HEK293T (cell line): ENCODE data around the gene AIF1L.

Source experiments
- BHLHE40 ChIP-seq: fragments of 450-650 bp; IDR thresholded peaks from 2 replicates; pipeline ENCODE4 v1.6.1; 2016; ENCODE audit warnings: mild to moderate bottlenecking, moderate library complexity, borderline replicate concordance
- CTBP1 ChIP-seq: fragments of 450-650 bp; IDR thresholded peaks from 2 replicates; pipeline ENCODE4 v1.6.1; 2016; ENCODE audit warnings: borderline replicate concordance
- ELF4 ChIP-seq: fragments of 450-650 bp; IDR thresholded peaks from 2 replicates; pipeline ENCODE4 v1.6.1; 2017; ENCODE audit warnings: antibody characterized with exemption
- FOXA1 ChIP-seq: fragments of 450-650 bp; IDR thresholded peaks from 2 replicates; pipeline ENCODE4 v1.6.1; 2016; ENCODE audit warnings: mild to moderate bottlenecking
- FOXM1 ChIP-seq: fragments of 450-650 bp; IDR thresholded peaks from 2 replicates; pipeline ENCODE4 v1.6.1; 2017; ENCODE audit warnings: mild to moderate bottlenecking, borderline replicate concordance
- HDGF ChIP-seq: fragments of 450-650 bp; IDR thresholded peaks from 2 replicates; pipeline ENCODE4 v1.6.1; 2017; ENCODE audit warnings: antibody characterized with exemption, borderline replicate concordance
- LEF1 ChIP-seq: fragments of 450-650 bp; IDR thresholded peaks from 2 replicates; pipeline ENCODE4 v1.6.1; 2017; ENCODE audit warnings: mild to moderate bottlenecking, borderline replicate concordance
- NFRKB ChIP-seq: fragments of 450-650 bp; IDR thresholded peaks from 2 replicates; pipeline ENCODE4 v1.6.1; 2016; ENCODE audit warnings: mild to moderate bottlenecking, moderate library complexity
- SP1 ChIP-seq: fragments of 450-650 bp; IDR thresholded peaks from 2 replicates; pipeline ENCODE4 v1.6.1; 2017
- SUZ12 ChIP-seq: fragments of 450-650 bp; IDR thresholded peaks from 2 replicates; pipeline ENCODE4 v1.6.1; 2016; ENCODE audit warnings: mild to moderate bottlenecking
- TARDBP ChIP-seq: fragments of 450-650 bp; IDR thresholded peaks from 2 replicates; pipeline ENCODE4 v1.6.1; 2016

- no peak for TF ChIP-seq LEF1
- no peak for TF ChIP-seq FOXM1
- TF ChIP-seq SP1: no peak
- TF ChIP-seq NFRKB: no peak
- TF ChIP-seq FOXA1: no peak
- no peak for TF ChIP-seq HDGF
- no peak for TF ChIP-seq ELF4
- TF ChIP-seq BHLHE40: no peak
- TF ChIP-seq SUZ12: no peak
- TF ChIP-seq TARDBP: no peak
- no peak for TF ChIP-seq CTBP1
Measured at GRCh38 chr9:131112374-131113154, 16.2 kb downstream of the AIF1L start.
